Smooth muscle cell (in vitro differentiated cells): Measurements from ENCODE around the gene MGMT. TPM values are rescaled to one million over a fixed set of nuclear protein-coding genes. Genes with fewer than 3 reads are reported as not detected.

Experiments used
- DNase-seq: peaks from one replicate; lab custom pipeline; 2025; ENCODE audit not compliant: unreplicated experiment; lab: John Stamatoyannopoulos, UW
- H2AFZ ChIP-seq: fragments of 200-600 bp; sonication (generic); 2 replicates; pipeline ENCODE4 v1.6.0; 2016; ENCODE audit warnings: antibody characterized with exemption, low read depth, mild to moderate bottlenecking
- H3F3A ChIP-seq: fragments of 200-600 bp; sonication (generic); 2 replicates; pipeline ENCODE4 v1.6.0; 2017; ENCODE audit warnings: antibody characterized with exemption, low read depth
- H3K27ac ChIP-seq: fragments of 200-600 bp; sonication (generic); 2 replicates; pipeline ENCODE4 v1.5.1; 2016; ENCODE audit warnings: low read depth, mild to moderate bottlenecking
- H3K27me3 ChIP-seq: fragments of 200-600 bp; sonication (generic); 2 replicates; pipeline ENCODE4 v1.6.1; 2016; ENCODE audit warnings: low read depth, mild to moderate bottlenecking
- H3K36me3 ChIP-seq: fragments of 200-600 bp; sonication (generic); 2 replicates; pipeline ENCODE4 v1.5.1; 2016; ENCODE audit warnings: low read depth
- H3K4me1 ChIP-seq: fragments of 200-600 bp; sonication (generic); 2 replicates; pipeline ENCODE4 v1.5.1; 2016; ENCODE audit warnings: low read depth
- H3K4me2 ChIP-seq: fragments of 200-600 bp; sonication (generic); 2 replicates; pipeline ENCODE4 v1.6.0; 2016; ENCODE audit warnings: mild to moderate bottlenecking
- H3K4me3 ChIP-seq: fragments of 200-600 bp; sonication (generic); 2 replicates; pipeline ENCODE4 v1.5.1; 2016; ENCODE audit warnings: mild to moderate bottlenecking
- H3K79me2 ChIP-seq: fragments of 200-600 bp; sonication (generic); 2 replicates; pipeline ENCODE4 v1.6.0; 2016; ENCODE audit warnings: low read depth, mild to moderate bottlenecking
- H3K9ac ChIP-seq: fragments of 200-600 bp; sonication (generic); 2 replicates; pipeline ENCODE4 v1.6.0; 2016; ENCODE audit warnings: low read depth
- H3K9me3 ChIP-seq: fragments of 200-600 bp; sonication (generic); replicated peaks from 2 replicates; pipeline ENCODE4 v1.5.1; 2016; ENCODE audit warnings: low read depth
- H4K20me1 ChIP-seq: fragments of 200-600 bp; sonication (generic); 2 replicates; pipeline ENCODE4 v1.6.0; 2016; ENCODE audit warnings: low read depth
- WGBS: methylation state at CpG from one replicate; pipeline ENCODE4 v1.1.7; 2016; ENCODE audit warnings: low lambda C conversion rate; 5-methylcytosine and 5-hydroxymethylcytosine counted together
- polyA plus RNA-seq: library from polyadenylated mRNA; unstranded; fragments of >200 nt; fragmentation: Nextera tagmentation; extraction: Ambion mirVana; gene quantifications from 2 replicates; pipeline ENCODE4 v1.2.1, GENCODE V29; 2016
- total RNA-seq: library from RNA; depleted of rRNA; stranded (reverse); fragments of >200 nt; gene quantifications from 2 replicates; pipeline ENCODE4 v1.2.3, GENCODE V29; 2014
- TF ChIP-seq, protein P1 (sequence below): fragments of 200-600 bp; sonication (generic); IDR thresholded peaks from 2 replicates; pipeline ENCODE4 v1.5.1; 2017; ENCODE audit warnings: borderline replicate concordance, mild to moderate bottlenecking, antibody characterized with exemption; ENCODE audit not compliant: insufficient read depth, poor library complexity, severe bottlenecking

MGMT gene
- total and polyA plus RNA-seq, 2 experiments from 2014 or later, result 21.0 to 33.0 TPM

DNA sequence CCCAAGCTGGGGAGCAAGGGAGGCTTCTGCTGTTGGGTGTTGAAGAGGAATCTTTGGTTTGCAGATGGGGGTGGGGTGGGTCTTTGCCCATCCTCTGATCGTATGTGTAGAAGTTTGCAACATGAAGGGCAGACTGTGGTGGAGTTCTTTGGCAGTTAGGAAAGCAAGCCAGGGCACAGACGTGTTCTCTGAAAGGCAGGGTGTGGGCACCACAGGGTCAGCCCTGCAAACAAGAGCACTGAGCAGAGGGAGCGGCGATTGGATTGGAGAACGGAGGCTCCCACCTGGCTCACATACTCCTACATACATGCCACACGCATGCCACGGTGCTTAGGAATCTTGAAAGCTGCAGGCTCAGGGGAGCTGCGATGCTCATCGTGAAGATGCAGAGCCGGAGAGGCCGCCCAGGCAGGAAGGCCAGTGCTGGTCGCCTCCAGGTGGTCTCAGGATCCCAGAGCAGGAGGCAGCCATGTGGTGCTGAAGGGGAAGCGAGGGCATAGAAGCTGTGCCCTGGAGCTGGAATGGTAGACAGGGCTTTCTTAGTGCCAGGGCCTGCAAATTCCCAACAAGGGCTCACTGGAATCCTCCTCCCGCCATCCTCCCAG lies 149.0 kb downstream of the MGMT start:
- Histone ChIP-seq H3K79me2 (no peaks in the 10 kb centered on the region), H2AFZ (no peak overlapping the region), H4K20me1 (peaks cover 3% of the 10 kb centered on the region), H3F3A (no peaks in the 10 kb centered on the region), H3K27ac (no peak overlapping the region), H3K9ac (no peak overlapping the region), H3K4me3 (no peak overlapping the region), H3K9me3 (no peaks in the 10 kb centered on the region), H3K36me3 (no peaks in the 10 kb centered on the region), H3K27me3 (no peaks in the 10 kb centered on the region), H3K4me1 (no peaks in the 10 kb centered on the region), H3K4me2 (no peak overlapping the region)
- TF ChIP-seq, protein P1, sequence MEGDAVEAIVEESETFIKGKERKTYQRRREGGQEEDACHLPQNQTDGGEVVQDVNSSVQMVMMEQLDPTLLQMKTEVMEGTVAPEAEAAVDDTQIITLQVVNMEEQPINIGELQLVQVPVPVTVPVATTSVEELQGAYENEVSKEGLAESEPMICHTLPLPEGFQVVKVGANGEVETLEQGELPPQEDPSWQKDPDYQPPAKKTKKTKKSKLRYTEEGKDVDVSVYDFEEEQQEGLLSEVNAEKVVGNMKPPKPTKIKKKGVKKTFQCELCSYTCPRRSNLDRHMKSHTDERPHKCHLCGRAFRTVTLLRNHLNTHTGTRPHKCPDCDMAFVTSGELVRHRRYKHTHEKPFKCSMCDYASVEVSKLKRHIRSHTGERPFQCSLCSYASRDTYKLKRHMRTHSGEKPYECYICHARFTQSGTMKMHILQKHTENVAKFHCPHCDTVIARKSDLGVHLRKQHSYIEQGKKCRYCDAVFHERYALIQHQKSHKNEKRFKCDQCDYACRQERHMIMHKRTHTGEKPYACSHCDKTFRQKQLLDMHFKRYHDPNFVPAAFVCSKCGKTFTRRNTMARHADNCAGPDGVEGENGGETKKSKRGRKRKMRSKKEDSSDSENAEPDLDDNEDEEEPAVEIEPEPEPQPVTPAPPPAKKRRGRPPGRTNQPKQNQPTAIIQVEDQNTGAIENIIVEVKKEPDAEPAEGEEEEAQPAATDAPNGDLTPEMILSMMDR, result no peak
- DNase-seq, result no peak
- 97% methylated on average over 14 of the region's 14 CpGs for WGBS

DNA sequence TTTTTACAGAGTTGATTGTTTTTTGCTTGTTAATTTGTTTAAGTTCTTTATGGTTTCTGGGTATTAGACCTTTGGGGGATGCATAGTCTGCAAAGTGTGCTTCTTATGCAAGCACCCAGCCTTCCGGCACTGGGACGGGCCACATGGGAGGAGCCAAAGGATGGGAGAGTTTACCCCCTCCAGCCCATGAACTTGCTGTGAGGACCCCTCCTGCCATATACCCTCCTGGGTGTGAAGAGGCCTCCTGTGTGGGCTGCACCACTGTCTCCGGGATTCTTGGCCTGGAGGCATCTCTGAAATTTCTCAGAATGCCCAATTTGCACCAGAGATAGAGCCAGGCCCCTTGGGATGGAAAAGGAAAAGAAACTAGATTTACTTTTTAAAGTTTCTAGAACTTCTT lies 150.7 kb downstream of the MGMT start:
- DNase-seq, result no peak
- no peaks in the 10 kb centered on the region for H3K4me1 ChIP-seq
- H3K36me3 ChIP-seq, result no peaks in the 10 kb centered on the region
- no peaks in the 10 kb centered on the region for H3K9me3 ChIP-seq
- H3K79me2 ChIP-seq, result no peaks in the 10 kb centered on the region
- no peak overlapping the region for H3K4me3 ChIP-seq
- no peak overlapping the region for H3K4me2 ChIP-seq
- no peaks in the 10 kb centered on the region for H3K27me3 ChIP-seq
- H2AFZ ChIP-seq, result no peak overlapping the region
- 71% methylated on average over 3 of the region's 3 CpGs for WGBS
- no peak overlapping the region for H3K27ac ChIP-seq
- TF ChIP-seq, protein P1, result no peak
- H3K9ac ChIP-seq, result no peak overlapping the region
- H3F3A ChIP-seq, result no peaks in the 10 kb centered on the region
- H4K20me1 ChIP-seq, result peaks cover 8% of the 10 kb centered on the region

GRCh38 chr10:129621062-129621461 lies 154.0 kb downstream of the MGMT start:
- H3K27ac ChIP-seq, result no peak overlapping the region
- TF ChIP-seq, protein P1, result no peak
- H3K27me3 ChIP-seq, result no peaks in the 10 kb centered on the region
- H2AFZ ChIP-seq, result no peak overlapping the region
- H3K4me3 ChIP-seq, result no peak overlapping the region
- no peak for DNase-seq
- H3K9me3 ChIP-seq, result no peaks in the 10 kb centered on the region
- no peaks in the 10 kb centered on the region for H3K36me3 ChIP-seq
- no peak overlapping the region for H3K4me2 ChIP-seq
- H3K9ac ChIP-seq, result no peak overlapping the region
- WGBS, result 82% methylated on average over 7 of the region's 7 CpGs
- no peaks in the 10 kb centered on the region for H3K79me2 ChIP-seq
- no peaks in the 10 kb centered on the region for H3K4me1 ChIP-seq
- H4K20me1 ChIP-seq, result peaks cover 17% of the 10 kb centered on the region
- H3F3A ChIP-seq, result no peaks in the 10 kb centered on the region

- no peaks in the 10 kb centered on the region for H3K4me1 ChIP-seq
Observed at GRCh38 chr10:129621693-129622092, 154.7 kb downstream of the MGMT start.

More at GRCh38 chr10:129621693-129622092, 154.7 kb downstream of the MGMT start:
- Histone ChIP-seq H3K36me3 (no peaks in the 10 kb centered on the region), H3K9me3 (no peaks in the 10 kb centered on the region), H4K20me1 (peaks cover 17% of the 10 kb centered on the region), H3F3A (no peaks in the 10 kb centered on the region), H3K4me3 (no peak overlapping the region), H3K27me3 (no peaks in the 10 kb centered on the region), H3K27ac (no peak overlapping the region), H3K9ac (no peak overlapping the region), H2AFZ (no peak overlapping the region), H3K4me2 (no peak overlapping the region), H3K79me2 (no peaks in the 10 kb centered on the region)
- DNase-seq, result no peak
- TF ChIP-seq, protein P1, result no peak
- WGBS, result 93% methylated on average over 2 of the region's 2 CpGs
